Rectal smooth muscle tissue (tissue), 1 donor: ENCODE measurements around the gene KCNRG.
A peak's percentile ranks its signal among the peaks of the same experiment; 100 is the strongest.
"Not testable (repeated sequence)": the region's sequence is repeated elsewhere in the genome, so short reads cannot be mapped to it uniquely, and the experiment has no call there.

ENCODE experiments used
- H3K27ac ChIP-seq: one replicate; pipeline ENCODE4 v1.7.0; 2013; ENCODE audit warnings: low read depth, low read length, inconsistent platforms
- H3K27me3 ChIP-seq: one replicate; pipeline ENCODE4 v1.7.0; 2013; ENCODE audit warnings: low read length; ENCODE audit not compliant: control insufficient read depth, insufficient read depth
- H3K36me3 ChIP-seq: one replicate; pipeline ENCODE4 v1.7.0; 2013; ENCODE audit warnings: low read length; ENCODE audit not compliant: control insufficient read depth, insufficient read depth
- H3K4me1 ChIP-seq: one replicate; pipeline ENCODE4 v1.7.0; 2013; ENCODE audit warnings: low read length; ENCODE audit not compliant: control insufficient read depth, insufficient read depth
- H3K4me3 ChIP-seq: one replicate; pipeline ENCODE4 v1.7.0; 2013; ENCODE audit warnings: low read length
- H3K9ac ChIP-seq: one replicate; pipeline ENCODE4 v1.7.0; 2013; ENCODE audit warnings: low read length

KCNRG gene

GRCh38 chr13:50015258-50015657 lies at the start of gene KCNRG:
TSS of gene KCNRG (plus strand) at chr13:50015444. CDS start at chr13:50015494, 50 bp downstream.
- H3K9ac ChIP-seq = no peak within 1 kb of the TSS
- no peaks in the 10 kb centered on the region for H3K27me3 ChIP-seq
- peak within 1 kb of the TSS; percentile 4 for H3K27ac ChIP-seq

GRCh38 chr13:49967456-49967855 lies 47.8 kb upstream of the KCNRG start:
- H3K9ac ChIP-seq = no peak overlapping the region

More at GRCh38 chr13:50015258-50015657, at the start of gene KCNRG:
- peaks cover 10% of the 10 kb centered on the region for H3K36me3 ChIP-seq
- H3K4me3 ChIP-seq = no peak within 1 kb of the TSS
- H3K4me1 ChIP-seq = peaks cover 8% of the 10 kb centered on the region

GRCh38 chr13:49972709-49973108 lies 42.5 kb upstream of the KCNRG start:
- H3K4me1 ChIP-seq = no peaks in the 10 kb centered on the region
- no peak overlapping the region for H3K27ac ChIP-seq
- H3K36me3 ChIP-seq = no peaks in the 10 kb centered on the region
- no peak overlapping the region for H3K4me3 ChIP-seq
- H3K9ac ChIP-seq = no peak overlapping the region
- no peaks in the 10 kb centered on the region for H3K27me3 ChIP-seq

More at GRCh38 chr13:49967456-49967855, 47.8 kb upstream of the KCNRG start:
- no peaks in the 10 kb centered on the region for H3K36me3 ChIP-seq
- H3K4me3 ChIP-seq = no peak overlapping the region
- H3K27me3 ChIP-seq = no peaks in the 10 kb centered on the region
- no peak overlapping the region for H3K27ac ChIP-seq
- H3K4me1 ChIP-seq = no peaks in the 10 kb centered on the region

- no peak overlapping the region for H3K4me3 ChIP-seq
- no peaks in the 10 kb centered on the region for H3K4me1 ChIP-seq
- H3K36me3 ChIP-seq = no peaks in the 10 kb centered on the region
- H3K27me3 ChIP-seq = no peaks in the 10 kb centered on the region
- H3K27ac ChIP-seq = no peak overlapping the region
- no peak overlapping the region for H3K9ac ChIP-seq
Observed at GRCh38 chr13:49975826-49976225, 39.4 kb upstream of the KCNRG start.

- no peak overlapping the region for H3K27ac ChIP-seq
- no peak overlapping the region for H3K4me3 ChIP-seq
- H3K4me1 ChIP-seq = no peaks in the 10 kb centered on the region
- H3K27me3 ChIP-seq = no peaks in the 10 kb centered on the region
- H3K9ac ChIP-seq = no peak overlapping the region
- H3K36me3 ChIP-seq = no peaks in the 10 kb centered on the region
Observed at GRCh38 chr13:49976314-49977258, 38.7 kb upstream of the KCNRG start.

GRCh38 chr13:49977992-49978391 lies 37.3 kb upstream of the KCNRG start:
- Histone ChIP-seq H3K4me3 (no peak overlapping the region), H3K27me3 (no peaks in the 10 kb centered on the region), H3K27ac (no peak overlapping the region), H3K9ac (no peak overlapping the region), H3K4me1 (no peaks in the 10 kb centered on the region), H3K36me3 (no peaks in the 10 kb centered on the region)

GRCh38 chr13:49980266-49980665 lies 35.0 kb upstream of the KCNRG start:
- Histone ChIP-seq H3K36me3 (no peaks in the 10 kb centered on the region), H3K9ac (no peak overlapping the region), H3K4me3 (no peak overlapping the region), H3K27me3 (no peaks in the 10 kb centered on the region), H3K27ac (no peak overlapping the region), H3K4me1 (no peaks in the 10 kb centered on the region)

GRCh38 chr13:49985129-49985528 lies 30.1 kb upstream of the KCNRG start:
- no peak overlapping the region for H3K27ac ChIP-seq
- no peak overlapping the region for H3K4me3 ChIP-seq
- no peaks in the 10 kb centered on the region for H3K36me3 ChIP-seq
- H3K4me1 ChIP-seq = no peaks in the 10 kb centered on the region
- H3K27me3 ChIP-seq = no peaks in the 10 kb centered on the region
- no peak overlapping the region for H3K9ac ChIP-seq

- Histone ChIP-seq H3K9ac (no peak overlapping the region), H3K4me1 (no peaks in the 10 kb centered on the region), H3K4me3 (no peak overlapping the region), H3K36me3 (no peaks in the 10 kb centered on the region), H3K27ac (no peak overlapping the region), H3K27me3 (no peaks in the 10 kb centered on the region)
Observed at GRCh38 chr13:49986471-49986870, 28.8 kb upstream of the KCNRG start.

GRCh38 chr13:49990612-49991011 lies 24.6 kb upstream of the KCNRG start:
- not testable (repeated sequence) for H3K9ac ChIP-seq, H3K4me1 ChIP-seq, H3K27me3 ChIP-seq, H3K4me3 ChIP-seq, H3K27ac ChIP-seq, H3K36me3 ChIP-seq

GRCh38 chr13:49993111-49993510 lies 22.1 kb upstream of the KCNRG start:
- H3K36me3 ChIP-seq = no peaks in the 10 kb centered on the region
- no peak overlapping the region for H3K9ac ChIP-seq
- peaks cover 6% of the 10 kb centered on the region for H3K4me1 ChIP-seq
- no peak overlapping the region for H3K4me3 ChIP-seq
- no peaks in the 10 kb centered on the region for H3K27me3 ChIP-seq
- no peak overlapping the region for H3K27ac ChIP-seq

- no peak overlapping the region for H3K27ac ChIP-seq
- H3K9ac ChIP-seq = no peak overlapping the region
- H3K36me3 ChIP-seq = no peaks in the 10 kb centered on the region
- no peak overlapping the region for H3K4me3 ChIP-seq
- no peaks in the 10 kb centered on the region for H3K27me3 ChIP-seq
- peaks cover 11% of the 10 kb centered on the region for H3K4me1 ChIP-seq
Observed at GRCh38 chr13:49993666-49994065, 21.6 kb upstream of the KCNRG start.

- Histone ChIP-seq H3K9ac (no peak overlapping the region), H3K27ac (peak overlapping the region; percentile 95)
Observed at GRCh38 chr13:49995625-49996101, 19.6 kb upstream of the KCNRG start.

More at GRCh38 chr13:49995625-49996101, 19.6 kb upstream of the KCNRG start:
- Histone ChIP-seq H3K4me1 (peaks cover 11% of the 10 kb centered on the region), H3K4me3 (peak overlapping the region; percentile 73), H3K36me3 (no peaks in the 10 kb centered on the region), H3K27me3 (no peaks in the 10 kb centered on the region)
